Pancreas (tissue), 10 donors: Measurements from ENCODE around the gene HABP4. TPM values are rescaled to one million over a fixed set of nuclear protein-coding genes. Genes with fewer than 3 reads are reported as not detected.

ENCODE experiments used
- ATAC-seq, 4 donors: fragments of 200-7000 bp; cut with Tn5 transposase; one replicate each; pipeline versions ENCODE4 v1.8.0 to v1.9.1; 2020; ENCODE audit warnings: mild to moderate bottlenecking in 4 of 4, moderate library complexity in 4 of 4
- DNase-seq, 6 donors: peaks; one replicate each; pipeline ENCODE4 v3.0.0-alpha.2; 2020
- FAIRE-seq: peaks from 2 replicates; lab custom pipeline; 2012; peaks lifted over from hg19 to GRCh38; lab: Jason Lieb, UNC
- H3K27ac ChIP-seq, 4 donors: fragments of 200-600 bp; sonication (generic); 1 replicate in 3 of 4; 2 replicates in 1 of 4; pipeline versions ENCODE4 v1.5.0 to v1.8.0; 2020
- H3K27me3 ChIP-seq, 4 donors: fragments of 200-600 bp; one replicate each; pipeline ENCODE4 v1.8.0; 2021
- H3K36me3 ChIP-seq, 3 donors: fragments of 200-600 bp; sonication (generic) in 1 of 3; one replicate each; pipeline versions ENCODE4 v1.5.0 to v1.8.0; 2020 to 2021
- H3K4me1 ChIP-seq, 3 donors: fragments of 200-600 bp; one replicate each; pipeline ENCODE4 v1.8.0; 2021
- H3K4me3 ChIP-seq, 4 donors: fragments of 200-600 bp; sonication (generic) in 2 of 4; one replicate each; pipeline versions ENCODE4 v1.5.0 to v1.8.0; 2020 to 2021
- H3K9me3 ChIP-seq, 4 donors: fragments of 200-600 bp; one replicate each; pipeline ENCODE4 v1.8.0; 2021
- WGBS, 2 donors: extraction: QIAGEN DNeasy Blood & Tissue Kit; methylation state at CpG; one replicate each; pipeline ENCODE4 v1.1.7; 2013; 5-methylcytosine and 5-hydroxymethylcytosine counted together
- intact Hi-C, 3 donors: fragments of 100-400 bp; cut with DNase I; formaldehyde crosslinking; loops; one replicate each; pipeline versions ENCODE4 v1.11.1 to v1.14.2; 2022
- polyA plus RNA-seq, 2 donors: library from polyadenylated mRNA; stranded (reverse); fragments of 200-250 nt; gene quantifications; one replicate each; pipeline ENCODE4 v1.2.3, GENCODE V29; 2013
- total RNA-seq, 6 donors: library from RNA; stranded (reverse); fragmentation: NEBNext Ultra II Directional in 4 of 6; extraction: Animal tissue kit (Norgen Biotek cat#: 25700) in 4 of 6; gene quantifications; one replicate each; pipeline versions ENCODE4 v1.2.1 to v1.2.4, GENCODE V29; 2021 to 2023
- TF ChIP-seq, protein P1 (sequence below), 4 donors: fragments of 200-600 bp; sonication (generic) in 3 of 4; IDR thresholded peaks; one replicate each; pipeline versions ENCODE4 v1.5.0 to v1.8.0; 2021; ENCODE audit warnings: antibody characterized with exemption in 4 of 4
- donor health status: healthy with polysubstance abuse.
- donor health status: DM: no; HTN: no; CAD: no; lungs with moderate emphysema.
- donor health status: DM: no; HTN: no; CAD: no.
- donor health status: control.
- donor health status: control.
- donor health status: Bipolar disorder and iron deficiency.
- donor health status: DM: yes; HTN: yes; CAD: no.
- donor health status: DM: no; HTN: no; CAD: no.
- donor health status: DM: no; HTN: no; CAD: no.
- donor health status: DM: yes; HTN: yes; CAD: no.

The HABP4 gene
- total and polyA plus RNA-seq, 8 donors, result 2.8 to 13.0 (median 4.0) TPM

DNA sequence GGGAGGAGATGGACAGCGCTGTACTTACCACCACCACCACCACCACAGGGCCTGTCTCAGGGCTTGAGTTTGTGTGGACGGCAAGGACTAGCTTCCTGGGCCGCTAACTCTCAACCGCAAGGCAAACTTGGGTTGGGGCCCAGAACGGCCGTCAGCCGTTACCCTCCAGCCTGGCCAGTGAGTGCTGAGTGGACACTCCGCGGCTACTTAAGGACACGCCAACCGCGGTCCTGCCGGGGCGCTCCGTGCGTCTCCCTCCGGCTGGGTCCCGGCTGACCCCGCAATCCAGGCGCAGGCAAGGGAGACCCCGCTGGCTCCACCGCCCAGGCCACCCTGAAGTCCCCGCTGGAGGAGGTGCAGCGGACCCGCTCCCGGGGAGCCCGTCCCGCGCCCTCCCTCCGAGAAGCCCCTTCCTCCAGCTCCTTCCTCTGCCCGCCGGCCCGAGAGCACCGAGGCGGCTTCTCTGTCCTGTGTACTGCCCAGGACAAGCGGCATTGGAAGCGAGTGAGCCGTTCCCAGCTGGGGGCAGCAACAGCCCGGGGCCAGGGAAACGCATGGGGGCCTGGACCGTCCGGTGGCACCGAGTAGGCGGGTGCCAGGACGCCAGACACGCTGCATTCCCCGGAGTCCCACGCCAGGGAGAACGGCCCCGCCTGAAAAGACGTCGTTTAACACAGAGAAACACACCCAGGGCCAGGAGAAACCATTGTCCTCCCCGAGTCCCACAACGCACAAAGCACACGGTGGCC lies 46.6 kb downstream of the HABP4 start:
- TF ChIP-seq, protein P1, sequence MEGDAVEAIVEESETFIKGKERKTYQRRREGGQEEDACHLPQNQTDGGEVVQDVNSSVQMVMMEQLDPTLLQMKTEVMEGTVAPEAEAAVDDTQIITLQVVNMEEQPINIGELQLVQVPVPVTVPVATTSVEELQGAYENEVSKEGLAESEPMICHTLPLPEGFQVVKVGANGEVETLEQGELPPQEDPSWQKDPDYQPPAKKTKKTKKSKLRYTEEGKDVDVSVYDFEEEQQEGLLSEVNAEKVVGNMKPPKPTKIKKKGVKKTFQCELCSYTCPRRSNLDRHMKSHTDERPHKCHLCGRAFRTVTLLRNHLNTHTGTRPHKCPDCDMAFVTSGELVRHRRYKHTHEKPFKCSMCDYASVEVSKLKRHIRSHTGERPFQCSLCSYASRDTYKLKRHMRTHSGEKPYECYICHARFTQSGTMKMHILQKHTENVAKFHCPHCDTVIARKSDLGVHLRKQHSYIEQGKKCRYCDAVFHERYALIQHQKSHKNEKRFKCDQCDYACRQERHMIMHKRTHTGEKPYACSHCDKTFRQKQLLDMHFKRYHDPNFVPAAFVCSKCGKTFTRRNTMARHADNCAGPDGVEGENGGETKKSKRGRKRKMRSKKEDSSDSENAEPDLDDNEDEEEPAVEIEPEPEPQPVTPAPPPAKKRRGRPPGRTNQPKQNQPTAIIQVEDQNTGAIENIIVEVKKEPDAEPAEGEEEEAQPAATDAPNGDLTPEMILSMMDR (IDR thresholded peaks at IDR 0.05), result no peak
- H3K27ac ChIP-seq, result no peak overlapping the region
- H3K9me3 ChIP-seq, result no peaks in the 10 kb centered on the region
- intact Hi-C loops, result no loop called here
- no peaks in the 10 kb centered on the region for H3K36me3 ChIP-seq
- no peaks in the 10 kb centered on the region for H3K4me1 ChIP-seq
- no peaks in the 10 kb centered on the region for H3K27me3 ChIP-seq
- ATAC-seq (no peak), DNase-seq (peak in 2 of 6 donors; percentile 50 to 65), FAIRE-seq (no peak)
- WGBS, 2 donors, result 97 to 99% methylated on average over 54 to 55 of the region's 55 CpGs
- no peak overlapping the region for H3K4me3 ChIP-seq

- no peak for ATAC-seq
These were observed 47.1 kb downstream of the HABP4 start for GRCh38 chr9:96497117-96497399.

GRCh38 chr9:96498796-96499195 lies 48.8 kb downstream of the HABP4 start:
- intact Hi-C loops, result no loop called here
- 87 to 88% methylated on average over 7 of the region's 7 CpGs for WGBS, 2 donors
- no peaks in the 10 kb centered on the region for H3K9me3 ChIP-seq

More at GRCh38 chr9:96497117-96497399, 47.1 kb downstream of the HABP4 start:
- Histone ChIP-seq H3K36me3 (no peaks in the 10 kb centered on the region), H3K27ac (no peak overlapping the region), H3K4me1 (no peaks in the 10 kb centered on the region), H3K4me3 (no peak overlapping the region), H3K27me3 (no peaks in the 10 kb centered on the region), H3K9me3 (no peaks in the 10 kb centered on the region)
- intact Hi-C loops, result no loop called here
- DNase-seq (no peak), FAIRE-seq (no peak)
- TF ChIP-seq, protein P1 (IDR thresholded peaks at IDR 0.05), result no peak
- 93 to 96% methylated on average over 15 to 17 of the region's 17 CpGs for WGBS, 2 donors

DNA sequence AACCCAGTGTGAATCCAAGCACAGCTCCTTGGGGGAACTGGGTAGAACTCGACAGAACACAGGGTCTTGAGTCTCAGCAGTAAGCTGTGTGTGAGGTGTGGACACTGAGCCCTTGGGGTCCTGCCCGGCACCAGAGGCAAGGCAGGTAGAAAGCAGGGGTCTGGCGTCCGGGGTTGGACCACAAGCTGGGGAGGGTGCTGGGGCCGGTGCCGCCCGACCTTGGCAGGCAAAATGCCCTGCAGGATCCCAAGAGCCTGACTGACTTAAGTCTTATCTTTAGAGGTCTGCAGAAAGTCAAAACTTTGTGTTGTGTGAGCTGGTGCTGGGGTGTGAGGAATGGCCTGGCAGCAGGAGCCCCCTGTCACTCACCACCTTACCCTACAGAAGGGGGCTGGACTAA lies 49.3 kb downstream of the HABP4 start:
- FAIRE-seq, result no peak
- ATAC-seq, result no peak
- TF ChIP-seq, protein P1 (IDR thresholded peaks at IDR 0.05), result no peak
- 91 to 96% methylated on average over 7 of the region's 7 CpGs for WGBS, 2 donors
- no peaks in the 10 kb centered on the region for H3K36me3 ChIP-seq
- intact Hi-C loops, result no loop called here
- no peaks in the 10 kb centered on the region for H3K27me3 ChIP-seq
- no peak overlapping the region for H3K4me3 ChIP-seq
- no peak overlapping the region for H3K27ac ChIP-seq
- no peak for DNase-seq
- no peaks in the 10 kb centered on the region for H3K9me3 ChIP-seq
- H3K4me1 ChIP-seq, result no peaks in the 10 kb centered on the region

More at GRCh38 chr9:96498796-96499195, 48.8 kb downstream of the HABP4 start:
- Histone ChIP-seq H3K4me3 (no peak overlapping the region), H3K27ac (no peak overlapping the region), H3K36me3 (no peaks in the 10 kb centered on the region), H3K27me3 (no peaks in the 10 kb centered on the region), H3K4me1 (no peaks in the 10 kb centered on the region)
- ATAC-seq, result no peak
- peak in 1 of 6 donors; percentile 45 for DNase-seq
- TF ChIP-seq, protein P1 (IDR thresholded peaks at IDR 0.05), result no peak
- no peak for FAIRE-seq
